HUDEP-2 (cell line): ENCODE data around the gene KNTC1.
"Not testable (repeated sequence)": the region's sequence is repeated elsewhere in the genome, so short reads cannot be mapped to it uniquely, and the experiment has no call there.

ENCODE experiments used
- DNase-seq, 76 experiments: peaks; one replicate each; lab custom pipeline; 2025; ENCODE audit not compliant: unreplicated experiment in 76 of 76; lab: John Stamatoyannopoulos, UW

KNTC1 gene

DNA sequence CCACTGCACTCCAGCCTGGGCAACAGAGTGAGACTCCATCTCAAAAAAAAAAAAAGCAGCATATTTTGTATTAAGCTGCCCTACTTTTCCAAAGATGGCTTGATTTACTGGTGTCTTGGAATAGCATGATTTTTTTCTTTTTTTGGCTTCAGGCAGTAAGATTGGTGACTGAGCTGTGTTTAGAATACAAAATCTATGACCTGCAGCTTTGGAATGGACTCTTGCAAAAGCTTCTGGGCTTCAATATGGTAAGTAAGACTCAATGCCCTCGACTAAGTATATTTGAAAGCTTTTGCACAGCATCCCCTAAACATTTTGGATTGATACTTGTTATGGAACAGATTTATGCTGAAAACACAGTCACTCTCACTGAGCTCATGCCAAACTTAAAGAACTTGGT lies 87.8 kb downstream of the KNTC1 start:
- no peak for DNase-seq

DNA sequence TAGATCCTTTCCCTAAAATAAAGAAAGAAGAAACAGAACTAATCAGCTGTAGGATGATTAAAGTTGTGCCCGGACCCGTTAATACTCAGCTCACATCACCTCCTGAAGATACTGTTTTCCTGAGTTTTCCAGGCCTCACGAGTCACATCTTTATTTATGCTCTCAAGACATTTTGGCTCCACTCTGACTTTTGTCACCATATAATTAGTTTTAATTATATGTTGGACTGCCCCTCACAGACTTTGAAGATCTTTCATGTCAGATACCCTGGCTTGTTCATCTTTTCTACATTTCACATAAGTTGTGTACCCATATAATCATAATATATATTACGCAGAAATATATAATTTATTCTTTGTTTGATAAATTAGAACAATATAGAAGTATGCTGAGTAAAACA lies 88.7 kb downstream of the KNTC1 start:
- no peak for DNase-seq

DNA sequence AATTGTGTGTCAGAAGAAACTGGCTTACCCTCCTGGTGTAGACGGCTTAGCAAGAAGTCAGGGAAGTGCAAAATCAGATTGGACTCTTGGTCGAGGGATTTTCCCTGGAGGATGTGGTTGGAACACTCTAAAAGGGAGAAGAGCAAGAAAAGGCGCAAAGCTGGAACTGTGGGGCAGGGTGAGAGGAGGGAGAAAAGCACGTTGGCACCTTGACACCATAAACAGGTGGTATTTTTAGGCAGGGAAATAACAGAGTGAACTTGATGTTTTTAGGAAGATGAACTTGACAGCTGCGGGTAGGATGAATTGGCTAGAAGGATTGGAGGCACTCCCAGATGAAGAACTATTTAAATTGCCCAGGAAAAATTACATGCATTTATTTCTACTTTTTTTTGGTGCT lies 108.4 kb downstream of the KNTC1 start:
- DNase-seq, result no peak

DNA sequence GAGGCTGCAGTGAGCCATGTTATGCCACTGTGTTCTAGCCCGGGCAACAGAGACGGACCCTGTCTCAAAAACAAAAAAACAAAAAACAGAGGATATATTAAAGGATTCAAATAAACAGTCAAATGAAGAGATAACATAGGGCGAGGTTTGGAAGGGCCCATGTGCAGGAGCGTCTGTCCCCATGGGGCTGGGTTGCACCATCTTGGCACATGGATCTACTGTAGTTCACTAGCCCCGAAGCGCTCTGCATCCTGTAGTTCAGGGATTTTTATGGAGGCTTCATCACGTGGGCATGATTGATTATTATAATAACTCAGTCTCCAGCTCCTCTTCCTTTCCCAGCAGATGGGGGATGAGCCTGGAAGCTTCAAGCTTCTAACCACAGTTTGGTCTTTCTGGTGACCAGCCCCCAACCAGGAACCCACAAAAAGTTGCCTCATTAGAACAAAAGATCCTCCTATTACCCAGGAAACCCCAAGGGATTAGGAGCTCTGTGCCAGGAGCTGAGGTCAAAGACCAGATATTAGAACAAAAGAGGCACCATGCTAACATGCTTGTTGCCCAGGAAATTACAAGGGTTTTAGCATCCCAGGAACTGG lies 116.3 kb downstream of the KNTC1 start:
- no peak for DNase-seq

DNA sequence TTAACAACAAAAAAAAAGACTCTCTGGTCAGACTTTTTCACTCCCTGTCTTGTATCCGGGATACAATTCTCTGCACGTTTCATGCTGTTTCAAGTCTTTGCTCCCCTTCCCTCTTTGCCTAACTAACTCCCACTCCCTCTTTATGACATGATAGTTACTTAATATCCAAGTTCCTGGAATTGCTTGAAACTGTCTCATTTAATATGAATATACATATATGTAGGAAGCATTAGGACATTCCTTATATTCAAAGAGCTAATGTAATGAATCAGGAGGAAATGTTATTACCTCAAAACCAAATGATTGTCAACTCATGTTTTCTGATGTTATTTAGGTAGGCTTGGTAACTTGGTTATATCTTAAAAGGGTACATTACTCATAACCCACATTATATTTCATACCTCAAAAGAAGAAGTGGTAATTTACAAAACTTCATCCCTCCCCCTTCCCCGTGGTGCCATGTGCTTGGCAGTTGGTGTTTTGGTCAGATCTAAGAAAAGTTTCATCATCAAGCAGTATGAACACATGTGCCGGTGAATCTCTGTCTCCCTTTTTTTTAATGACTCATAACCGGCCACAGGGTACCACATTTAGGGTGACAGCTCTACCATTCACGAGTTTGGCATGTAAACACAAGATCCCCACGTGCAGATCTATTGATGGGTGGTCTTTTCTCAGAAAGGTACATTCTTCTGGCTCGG lies 119.6 kb downstream of the KNTC1 start:
- DNase-seq, result peak in 2 of 76 experiments; percentile 1 to 7

DNA sequence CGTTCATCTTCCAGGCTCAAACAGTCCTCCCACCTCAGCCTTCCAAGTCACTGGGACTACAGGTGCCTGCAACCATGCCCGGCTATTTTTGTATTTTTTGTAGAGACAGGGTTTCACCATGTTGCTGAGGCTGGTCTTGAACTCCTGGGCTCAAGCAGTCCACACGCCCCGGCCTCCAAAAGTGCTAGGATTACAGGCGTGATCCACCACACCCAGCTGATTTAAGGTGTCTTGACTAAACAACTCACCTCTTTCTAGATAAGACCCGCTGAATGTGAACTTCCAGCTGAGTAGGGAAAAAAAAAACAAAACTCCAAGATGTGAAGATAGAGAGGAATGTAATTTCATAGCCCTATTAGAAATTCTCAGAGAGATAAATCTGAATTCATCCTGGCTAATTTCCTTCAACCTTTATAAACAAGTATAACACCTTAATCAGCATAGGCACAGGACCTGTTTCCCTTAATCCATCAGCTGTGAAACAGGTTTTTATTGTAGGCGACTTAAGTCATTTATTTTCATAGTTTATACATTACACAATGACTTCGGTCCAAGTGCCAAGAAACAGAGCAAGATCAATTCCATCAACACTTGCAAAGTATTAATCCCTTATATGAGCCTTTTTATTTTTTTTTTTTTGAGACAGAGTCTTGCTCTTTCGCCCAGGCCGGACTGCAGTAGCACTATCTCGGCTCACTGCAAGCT lies 124.6 kb downstream of the KNTC1 start:
- no peak for DNase-seq

DNA sequence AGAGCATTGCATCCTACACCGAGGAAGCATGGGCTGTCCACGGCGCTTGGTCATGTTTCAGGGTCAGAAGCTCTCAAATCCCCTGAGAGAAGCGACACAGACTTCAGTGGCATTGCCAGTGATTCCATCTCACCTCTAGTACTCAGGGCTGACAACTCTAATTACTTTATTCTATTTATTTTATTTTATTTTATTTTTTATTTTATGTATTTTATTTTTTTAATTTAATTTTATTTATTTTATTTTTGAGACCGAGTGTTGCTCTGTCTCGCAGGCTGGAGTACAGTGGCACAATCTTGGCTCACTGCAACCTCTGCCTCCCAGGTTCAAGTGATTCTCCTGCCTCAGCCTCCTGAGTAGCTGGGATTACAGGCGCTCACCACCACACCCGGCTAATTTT lies 126.2 kb downstream of the KNTC1 start:
- DNase-seq, result not testable (repeated sequence)

DNA sequence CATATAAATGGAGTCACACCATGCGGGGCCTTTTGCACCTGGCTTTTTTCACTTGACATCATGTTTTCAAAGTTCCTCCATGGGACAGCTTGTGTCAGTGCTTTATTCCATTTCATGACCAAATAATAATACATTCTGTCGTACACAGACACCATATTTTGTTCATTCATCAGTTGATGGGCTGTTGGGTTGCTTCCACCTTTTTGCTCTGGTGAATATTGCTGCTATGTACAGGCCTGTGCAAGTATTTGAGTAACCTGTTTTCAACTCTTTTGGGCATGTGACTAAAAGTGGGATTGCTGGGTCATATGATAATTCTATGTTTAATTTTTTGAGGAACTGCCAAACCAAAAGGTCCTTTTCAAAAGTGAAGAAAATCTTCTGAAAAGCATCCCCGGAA lies 129.2 kb downstream of the KNTC1 start:
- no peak for DNase-seq

DNA sequence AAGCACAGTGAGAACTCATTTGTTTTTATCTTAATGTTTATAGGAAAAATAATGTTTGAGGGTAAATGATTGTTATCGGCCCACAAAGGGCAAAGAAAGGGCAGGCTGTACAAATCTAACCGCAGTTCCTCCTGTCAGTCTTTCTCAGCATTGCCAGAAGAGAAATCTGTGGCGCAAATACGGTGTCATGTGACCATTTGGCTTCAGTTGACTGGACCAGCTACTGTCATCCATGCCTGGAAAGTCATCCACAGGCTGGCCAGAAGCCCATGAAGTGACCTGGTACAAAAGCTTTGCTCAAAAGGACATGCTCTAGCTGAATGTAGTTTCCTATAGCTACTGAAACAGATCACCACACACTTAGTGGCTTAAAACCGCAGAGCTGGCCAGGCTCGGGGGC lies 132.5 kb downstream of the KNTC1 start:
- no peak for DNase-seq

DNA sequence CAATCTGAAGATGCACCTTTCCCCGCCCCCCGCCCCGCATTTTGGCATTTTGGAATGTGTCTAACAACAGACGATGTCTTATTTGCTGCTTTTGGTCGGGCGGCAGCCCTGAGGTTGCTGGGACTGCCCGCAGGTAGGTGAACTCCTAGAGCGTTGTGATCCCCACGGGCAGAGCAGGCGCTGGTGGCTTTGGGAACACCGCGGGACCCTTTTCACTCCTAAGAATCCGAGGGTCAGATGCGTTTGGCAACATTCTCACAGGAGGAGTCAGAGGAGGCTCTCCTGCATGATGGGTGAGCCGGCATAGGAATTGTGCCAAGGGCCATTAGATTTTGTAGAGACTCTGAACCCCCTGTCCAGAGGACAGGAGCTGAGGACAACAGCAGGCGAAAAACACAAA lies 134.2 kb downstream of the KNTC1 start:
- no peak for DNase-seq

DNA sequence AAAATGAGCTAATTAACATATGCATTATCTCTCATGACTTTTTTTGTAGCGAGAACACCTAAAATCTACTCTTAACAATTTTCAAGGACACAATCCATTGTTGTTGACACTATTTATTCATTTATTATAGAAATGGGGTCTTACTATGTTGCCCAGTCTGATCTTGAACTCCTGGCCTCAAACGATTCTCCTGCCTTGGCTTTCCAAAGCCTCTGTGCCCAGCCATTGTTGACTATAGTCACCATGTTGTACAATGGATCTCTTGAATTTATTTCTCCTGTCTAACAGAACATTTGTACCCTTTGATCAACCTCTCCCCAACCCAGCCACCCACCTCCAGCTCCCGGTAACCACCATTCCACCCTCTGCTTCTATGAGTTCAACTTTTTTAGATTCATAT lies 134.9 kb downstream of the KNTC1 start:
- DNase-seq, result no peak

DNA sequence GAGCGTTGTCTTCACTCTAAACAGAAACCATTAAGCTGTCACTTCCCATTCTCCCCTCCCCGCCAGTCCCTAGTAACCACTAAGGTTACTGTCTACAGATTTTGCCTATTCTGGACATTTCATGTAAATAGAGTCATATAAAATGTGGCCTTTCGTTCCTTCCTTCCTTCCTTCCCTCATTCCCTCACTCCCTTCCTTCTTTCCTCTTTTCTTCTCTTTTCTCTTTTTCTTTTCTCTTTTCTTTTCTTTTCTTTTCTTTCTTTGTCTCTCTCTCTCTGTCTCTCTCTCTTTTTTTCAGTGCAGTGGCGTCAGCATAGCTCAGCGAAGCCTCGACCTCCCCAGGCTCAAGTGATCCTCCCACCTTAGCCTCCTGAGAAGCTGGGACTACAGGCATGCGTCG lies 138.3 kb downstream of the KNTC1 start:
- DNase-seq, result no peak

DNA sequence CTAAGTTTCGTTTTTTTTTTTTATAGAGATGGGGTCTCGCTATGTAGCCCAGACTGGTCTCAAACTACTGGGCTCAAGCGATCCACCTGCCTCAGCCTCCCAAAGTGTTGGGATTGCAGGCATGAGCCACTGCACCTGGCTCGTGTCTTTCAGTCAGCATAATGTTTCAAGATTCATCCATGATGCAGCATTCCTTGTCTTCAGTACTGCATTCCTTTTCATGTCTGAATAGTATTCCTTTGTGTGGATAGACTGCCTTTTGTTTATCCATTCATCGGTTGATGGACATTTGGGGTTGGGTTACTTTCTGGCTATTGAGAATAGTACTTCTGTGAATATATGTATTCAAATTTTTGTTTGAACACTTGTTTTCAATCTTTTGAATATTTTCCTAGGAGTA lies 138.7 kb downstream of the KNTC1 start:
- DNase-seq, result no peak

DNA sequence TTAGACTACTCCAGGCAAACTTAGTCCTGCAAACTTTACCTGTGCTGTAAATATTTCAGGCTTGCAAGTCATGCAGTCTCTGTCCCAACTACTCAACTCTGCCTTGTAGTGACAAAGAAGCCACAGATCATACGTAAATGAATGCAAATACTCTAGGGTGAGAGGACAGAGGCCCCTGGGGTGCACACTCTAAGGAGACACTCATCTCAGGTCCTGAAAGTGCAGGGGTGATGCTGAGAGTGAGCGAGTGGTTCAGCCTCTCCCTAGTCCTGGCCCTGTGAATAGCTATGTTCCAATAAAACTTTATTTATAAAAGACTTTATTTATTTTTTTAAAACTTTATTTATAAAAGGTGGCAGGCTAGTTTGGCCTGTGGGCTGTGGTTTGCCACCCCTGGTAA lies 141.2 kb downstream of the KNTC1 start:
- no peak for DNase-seq

DNA sequence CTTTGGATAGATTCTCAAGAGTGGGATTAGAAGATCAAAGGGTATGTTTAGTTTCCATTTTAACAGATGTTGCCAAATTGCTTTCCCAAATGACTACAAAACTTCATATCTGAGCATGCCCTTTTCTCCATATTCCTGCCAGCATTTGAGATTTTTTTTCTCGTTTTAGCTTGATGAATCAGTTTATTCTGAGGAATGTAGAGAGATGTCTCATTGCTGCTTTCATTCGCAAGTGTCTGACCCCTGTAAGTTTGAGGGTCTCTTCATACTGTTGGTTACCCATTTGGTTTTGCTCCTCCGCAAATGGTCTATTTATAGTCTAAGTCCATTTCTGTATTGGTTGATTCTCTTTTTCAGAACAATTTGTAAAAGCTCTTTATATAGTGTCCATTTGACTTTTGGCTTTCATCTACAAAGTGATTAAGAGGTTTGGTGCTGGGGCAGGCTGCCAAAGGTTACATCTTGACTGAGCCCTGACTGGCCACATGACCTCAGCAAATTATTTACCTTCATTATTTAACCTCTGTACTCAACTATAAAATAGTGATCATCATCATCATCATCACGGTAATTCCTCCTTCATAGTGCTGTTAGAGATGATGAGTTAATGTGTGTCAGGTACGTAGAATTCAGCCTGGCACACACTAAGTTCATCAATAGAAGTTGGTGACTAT lies 142.5 kb downstream of the KNTC1 start:
- no peak for DNase-seq

DNA sequence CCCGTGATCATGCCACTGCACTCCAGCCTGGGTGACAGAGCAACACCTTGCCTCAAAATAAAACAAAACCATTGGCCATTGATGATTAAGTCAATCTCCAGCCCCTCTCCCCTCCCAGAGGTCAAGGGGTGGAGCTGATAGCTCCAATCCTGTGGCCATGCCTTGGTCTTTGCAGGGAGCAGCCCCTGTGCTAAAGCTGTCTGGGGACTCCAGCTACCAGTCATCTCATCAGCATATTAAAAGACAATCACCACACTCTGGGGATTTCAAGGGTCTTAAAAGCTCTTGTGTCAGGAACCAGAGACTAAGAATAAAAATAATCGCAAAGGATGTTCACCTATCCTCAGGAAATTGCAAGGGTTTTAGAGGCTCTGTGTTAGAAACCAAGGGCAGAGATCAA lies 145.5 kb downstream of the KNTC1 start:
- no peak for DNase-seq
